Measurements from ENCODE around the gene ZRSR2. TPM values are rescaled to one million over a fixed set of nuclear protein-coding genes. Genes with fewer than 3 reads are reported as not detected.

The ZRSR2 gene
- total and polyA plus RNA-seq, 10 of the 15 experiments (the other 5 are each of a cell fraction or from before 2014, with no cell fraction given) = 8.8 to 34.1 (median 15.6) TPM

DNA sequence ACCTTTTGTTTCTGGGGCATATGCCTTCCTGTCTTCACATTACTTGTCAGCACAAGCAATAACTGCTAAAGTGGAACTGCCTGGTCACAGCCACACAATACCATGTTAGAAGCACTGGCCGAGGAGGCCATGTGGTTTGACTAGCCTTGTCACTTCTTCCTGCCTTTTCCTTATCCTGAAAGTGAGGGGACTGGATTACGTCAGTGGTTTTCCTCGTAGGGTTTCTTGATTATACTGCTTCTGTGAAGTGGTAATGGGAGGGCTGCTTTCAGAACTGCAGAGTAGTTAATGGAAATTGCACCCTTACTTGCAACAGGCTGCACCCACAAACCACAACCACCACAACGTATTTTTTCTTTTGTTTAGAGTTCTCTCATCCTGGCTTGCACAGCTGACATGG lies 26.6 kb downstream of the ZRSR2 start:
- ChIA-PET POLR2A (no interaction called here), CTCF (interaction anchor here (1.2 to 2.2 kb wide), 6 partner anchors 9 to 155 kb away, joined by 3 to 13 read pairs (median 7); no protein-coding TSS in a partner anchor), SMC1A (ENCODE audit: uncharacterized antibody, unreplicated experiment) (interaction anchor here (0.7 to 3.0 kb wide), 2 partner anchors 97 to 155 kb away, joined by 3 to 12 read pairs; no protein-coding TSS in a partner anchor), RAD21 (ENCODE audit: unreplicated experiment) (interaction anchor here (1.1 to 1.7 kb wide), 5 partner anchors 32 to 322 kb away, joined by 3 to 11 read pairs (median 7); no protein-coding TSS in a partner anchor)
- H4K20me1 ChIP-seq (ENCODE audit: control insufficient read depth, insufficient read depth) = no peaks in the 10 kb centered on the region
- H3K36me3 ChIP-seq (ENCODE audit: control insufficient read depth in 2 of 2, insufficient read depth in 2 of 2, low read length in 1 of 2) = peaks cover 14 to 36% of the 10 kb centered on the region in 2 experiments
- no peak overlapping the region for H3K9ac ChIP-seq (ENCODE audit: control insufficient read depth, insufficient read depth, low read length)
- H3K27me3 ChIP-seq (replicated peaks in 1 of 2; ENCODE audit: control insufficient read depth in 2 of 2, insufficient read depth in 2 of 2, low read length in 1 of 2) = no peaks in the 10 kb centered on the region
- no peak overlapping the region for H3K27ac ChIP-seq (ENCODE audit: control insufficient read depth, insufficient read depth)
- no peak for FAIRE-seq
- H3K9me3 ChIP-seq (replicated peaks; ENCODE audit: control insufficient read depth, insufficient read depth, low read length) = no peaks in the 10 kb centered on the region
- H3K4me1 ChIP-seq (ENCODE audit: control insufficient read depth, insufficient read depth, low read length) = peaks cover 6% of the 10 kb centered on the region; the same call in 1 of the 2 replicates
- no TSS peak for BruUV-seq (replicated peaks)
- peak; percentile 9 for DNase-seq (ENCODE audit: low read depth, low spot score)
- intact Hi-C loops (cut with micrococcal nuclease; ENCODE audit: unreplicated experiment) = loop anchor here (1.0 to 5.0 kb wide), 2 partner anchors 156 to 395 kb away; no protein-coding TSS in a partner anchor
- no peak overlapping the region for H3K4me3 ChIP-seq
- in situ Hi-C loops (cut with MboI) = no loop called here
- no peak overlapping the region for H2AFZ ChIP-seq (ENCODE audit: control insufficient read depth, low read depth, low read length)
- H3K79me2 ChIP-seq (ENCODE audit: control insufficient read depth, insufficient read depth, low read length) = no peaks in the 10 kb centered on the region
- H3K4me2 ChIP-seq (ENCODE audit: control insufficient read depth, insufficient read depth) = no peak overlapping the region
- 36% methylated on average over 4 of the region's 4 CpGs for WGBS (ENCODE audit: insufficient coverage, insufficient replicate concordance, low lambda C conversion rate, missing lambda C conversion rate)
- peak; percentile 78 for ATAC-seq
- peak; percentile 81 to 86 for TF ChIP-seq IKZF2 (IDR thresholded peaks at IDR 0.05)
- TF ChIP-seq RELA (IDR thresholded peaks at IDR 0.05; ENCODE audit: borderline replicate concordance, partially characterized antibody) = no peak
- TF ChIP-seq CEBPB (IDR thresholded peaks at IDR 0.05; ENCODE audit: borderline replicate concordance in 1 of 2, low read depth in 2 of 2, low read length in 2 of 2) = no peak
- TF ChIP-seq, protein P1, sequence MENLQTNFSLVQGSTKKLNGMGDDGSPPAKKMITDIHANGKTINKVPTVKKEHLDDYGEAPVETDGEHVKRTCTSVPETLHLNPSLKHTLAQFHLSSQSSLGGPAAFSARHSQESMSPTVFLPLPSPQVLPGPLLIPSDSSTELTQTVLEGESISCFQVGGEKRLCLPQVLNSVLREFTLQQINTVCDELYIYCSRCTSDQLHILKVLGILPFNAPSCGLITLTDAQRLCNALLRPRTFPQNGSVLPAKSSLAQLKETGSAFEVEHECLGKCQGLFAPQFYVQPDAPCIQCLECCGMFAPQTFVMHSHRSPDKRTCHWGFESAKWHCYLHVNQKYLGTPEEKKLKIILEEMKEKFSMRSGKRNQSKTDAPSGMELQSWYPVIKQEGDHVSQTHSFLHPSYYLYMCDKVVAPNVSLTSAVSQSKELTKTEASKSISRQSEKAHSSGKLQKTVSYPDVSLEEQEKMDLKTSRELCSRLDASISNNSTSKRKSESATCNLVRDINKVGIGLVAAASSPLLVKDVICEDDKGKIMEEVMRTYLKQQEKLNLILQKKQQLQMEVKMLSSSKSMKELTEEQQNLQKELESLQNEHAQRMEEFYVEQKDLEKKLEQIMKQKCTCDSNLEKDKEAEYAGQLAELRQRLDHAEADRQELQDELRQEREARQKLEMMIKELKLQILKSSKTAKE (IDR thresholded peaks at IDR 0.05; ENCODE audit: low read depth, poor library complexity, severe bottlenecking) = no peak
- TF ChIP-seq PML (IDR thresholded peaks at IDR 0.05; ENCODE audit: low read length) = no peak
- TF ChIP-seq E2F8 (IDR thresholded peaks at IDR 0.05; ENCODE audit: low read depth, partially characterized antibody) = no peak
- TF ChIP-seq ZSCAN29 (IDR thresholded peaks at IDR 0.05) = no peak
- TF ChIP-seq, protein P2, sequence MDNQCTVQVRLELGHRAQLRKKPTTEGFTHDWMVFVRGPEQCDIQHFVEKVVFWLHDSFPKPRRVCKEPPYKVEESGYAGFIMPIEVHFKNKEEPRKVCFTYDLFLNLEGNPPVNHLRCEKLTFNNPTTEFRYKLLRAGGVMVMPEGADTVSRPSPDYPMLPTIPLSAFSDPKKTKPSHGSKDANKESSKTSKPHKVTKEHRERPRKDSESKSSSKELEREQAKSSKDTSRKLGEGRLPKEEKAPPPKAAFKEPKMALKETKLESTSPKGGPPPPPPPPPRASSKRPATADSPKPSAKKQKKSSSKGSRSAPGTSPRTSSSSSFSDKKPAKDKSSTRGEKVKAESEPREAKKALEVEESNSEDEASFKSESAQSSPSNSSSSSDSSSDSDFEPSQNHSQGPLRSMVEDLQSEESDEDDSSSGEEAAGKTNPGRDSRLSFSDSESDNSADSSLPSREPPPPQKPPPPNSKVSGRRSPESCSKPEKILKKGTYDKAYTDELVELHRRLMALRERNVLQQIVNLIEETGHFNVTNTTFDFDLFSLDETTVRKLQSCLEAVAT (IDR thresholded peaks at IDR 0.05) = 0 out of 2 replicates have a peak, but pooled peaks have one; percentile 49
- TF ChIP-seq BCL11A (IDR thresholded peaks at IDR 0.05; ENCODE audit: low read depth, low read length) = no peak
- TF ChIP-seq GATAD2B (conservative IDR thresholded peaks at IDR 0.05; ENCODE audit: low read depth) = no peak
- no peak for TF ChIP-seq TCF12 (IDR thresholded peaks at IDR 0.05; ENCODE audit: low read depth, low read length)
- no peak for TF ChIP-seq RAD51 (IDR thresholded peaks at IDR 0.05)
- no peak for TF ChIP-seq USF2 (IDR thresholded peaks at IDR 0.05; ENCODE audit: borderline replicate concordance, low read depth, low read length)
- no peak for TF ChIP-seq MXI1 (IDR thresholded peaks at IDR 0.05; ENCODE audit: low read depth, low read length)
- TF ChIP-seq, protein P3, sequence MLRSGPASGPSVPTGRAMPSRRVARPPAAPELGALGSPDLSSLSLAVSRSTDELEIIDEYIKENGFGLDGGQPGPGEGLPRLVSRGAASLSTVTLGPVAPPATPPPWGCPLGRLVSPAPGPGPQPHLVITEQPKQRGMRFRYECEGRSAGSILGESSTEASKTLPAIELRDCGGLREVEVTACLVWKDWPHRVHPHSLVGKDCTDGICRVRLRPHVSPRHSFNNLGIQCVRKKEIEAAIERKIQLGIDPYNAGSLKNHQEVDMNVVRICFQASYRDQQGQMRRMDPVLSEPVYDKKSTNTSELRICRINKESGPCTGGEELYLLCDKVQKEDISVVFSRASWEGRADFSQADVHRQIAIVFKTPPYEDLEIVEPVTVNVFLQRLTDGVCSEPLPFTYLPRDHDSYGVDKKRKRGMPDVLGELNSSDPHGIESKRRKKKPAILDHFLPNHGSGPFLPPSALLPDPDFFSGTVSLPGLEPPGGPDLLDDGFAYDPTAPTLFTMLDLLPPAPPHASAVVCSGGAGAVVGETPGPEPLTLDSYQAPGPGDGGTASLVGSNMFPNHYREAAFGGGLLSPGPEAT (IDR thresholded peaks at IDR 0.05; ENCODE audit: low read depth) = peak; percentile 71
